ENCODE measurements around the gene UBE2U.

- TF ChIP-seq ETS1 (IDR thresholded peaks at IDR 0.05) (no peak), CTCF (conservative IDR thresholded peaks at IDR 0.05; ENCODE audit: low read depth in 2 of 2) (no peak), POLR2AphosphoS5 (IDR thresholded peaks at IDR 0.05; ENCODE audit: low read depth) (no peak), EZH2 (IDR thresholded peaks at IDR 0.05; ENCODE audit: low read depth, unreplicated experiment) (no peak), REST (IDR thresholded peaks at IDR 0.05; ENCODE audit: unreplicated experiment) (no peak), CREB1 (CRISPR knock-in tag; IDR thresholded peaks at IDR 0.05; ENCODE audit: low read depth) (no peak), EZH2phosphoT487 (IDR thresholded peaks at IDR 0.05; ENCODE audit: unreplicated experiment) (no peak), JUNB (IDR thresholded peaks at IDR 0.05; ENCODE audit: unreplicated experiment) (no peak), ZNF462 (CRISPR knock-in tag; IDR thresholded peaks at IDR 0.05) (no peak), NANOG (IDR thresholded peaks at IDR 0.05; ENCODE audit: borderline replicate concordance) (no peak)
Observed at GRCh38 chr1:64192290-64192689, 11.1 kb upstream of the UBE2U start.

Data from GM23338 (cell line).